Measurements from ENCODE around the gene ADARB2. TPM values are rescaled to one million over a fixed set of nuclear protein-coding genes. Genes with fewer than 3 reads are reported as not detected.

Gene ADARB2
- total RNA-seq, 1 donor from 2014 or later, result under 0.01 TPM

GRCh38 chr10:1278306-1278705 is 459.0 kb downstream of the ADARB2 start:
- no peak overlapping the region for H3K4me3 ChIP-seq (ENCODE audit: low read length in 3 of 3)
- H3K4me1 ChIP-seq (ENCODE audit: control insufficient read depth in 3 of 3, insufficient read depth in 3 of 3, low read length in 3 of 3), result no peaks in the 10 kb centered on the region
- H3K9ac ChIP-seq (ENCODE audit: low read depth in 1 of 3, low read length in 3 of 3), result no peak overlapping the region
- H3K27me3 ChIP-seq (ENCODE audit: control insufficient read depth in 3 of 3, insufficient read depth in 3 of 3, low read length in 3 of 3), result peaks cover 0 to 16% (median 2%) of the 10 kb centered on the region in 3 donors
- H3K9me3 ChIP-seq (ENCODE audit: control insufficient read depth in 3 of 3, low read length in 3 of 3), result no peaks in the 10 kb centered on the region
- no peak overlapping the region for H3K27ac ChIP-seq (ENCODE audit: low read depth, low read length)
- H3K36me3 ChIP-seq (ENCODE audit: control insufficient read depth in 3 of 3, insufficient read depth in 3 of 3, low read length in 3 of 3), result no peaks in the 10 kb centered on the region

GRCh38 chr10:1274701-1275544 is 462.4 kb downstream of the ADARB2 start:
- Histone ChIP-seq H3K4me3 (ENCODE audit: low read length in 3 of 3) (no peak overlapping the region), H3K27me3 (ENCODE audit: control insufficient read depth in 3 of 3, insufficient read depth in 3 of 3, low read length in 3 of 3) (peaks cover 0 to 5% (median 0%) of the 10 kb centered on the region in 3 donors), H3K4me1 (ENCODE audit: control insufficient read depth in 3 of 3, insufficient read depth in 3 of 3, low read length in 3 of 3) (no peaks in the 10 kb centered on the region), H3K27ac (ENCODE audit: low read depth, low read length) (no peak overlapping the region), H3K9ac (ENCODE audit: low read depth in 1 of 3, low read length in 3 of 3) (no peak overlapping the region), H3K9me3 (ENCODE audit: control insufficient read depth in 3 of 3, low read length in 3 of 3) (no peaks in the 10 kb centered on the region), H3K36me3 (ENCODE audit: control insufficient read depth in 3 of 3, insufficient read depth in 3 of 3, low read length in 3 of 3) (no peaks in the 10 kb centered on the region)

DNA sequence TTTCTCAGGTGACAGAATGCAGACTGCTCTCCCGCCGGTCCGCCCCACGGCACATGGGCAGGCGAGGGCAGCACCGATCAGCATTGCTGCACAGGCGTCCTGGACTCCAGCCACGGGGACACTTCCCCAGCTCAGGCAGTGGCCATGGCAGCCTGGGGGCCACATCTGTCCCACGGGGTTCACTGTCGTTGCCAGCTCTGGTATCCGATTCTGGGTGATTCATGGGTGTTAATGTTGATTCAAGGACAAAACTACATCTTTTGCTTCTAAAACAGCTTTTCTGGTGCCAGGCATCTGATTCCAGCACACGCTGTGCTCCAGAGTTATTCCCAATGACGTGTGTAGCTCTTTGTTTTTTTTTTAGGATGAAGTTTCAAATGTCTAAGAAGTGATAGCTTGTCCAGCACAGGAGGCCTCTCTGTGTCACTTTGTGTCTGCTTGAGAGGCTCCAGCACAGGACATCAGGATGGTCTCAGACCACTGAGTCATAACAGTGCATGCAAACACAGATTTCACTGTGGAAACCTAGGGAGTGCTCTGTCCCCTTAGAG is 463.1 kb downstream of the ADARB2 start:
- Histone ChIP-seq H3K4me1 (ENCODE audit: control insufficient read depth in 3 of 3, insufficient read depth in 3 of 3, low read length in 3 of 3) (no peaks in the 10 kb centered on the region), H3K36me3 (ENCODE audit: control insufficient read depth in 3 of 3, insufficient read depth in 3 of 3, low read length in 3 of 3) (no peaks in the 10 kb centered on the region), H3K4me3 (ENCODE audit: low read length in 3 of 3) (no peak overlapping the region), H3K9me3 (ENCODE audit: control insufficient read depth in 3 of 3, low read length in 3 of 3) (no peaks in the 10 kb centered on the region), H3K27ac (ENCODE audit: low read depth, low read length) (no peak overlapping the region), H3K9ac (ENCODE audit: low read depth in 1 of 3, low read length in 3 of 3) (no peak overlapping the region), H3K27me3 (ENCODE audit: control insufficient read depth in 3 of 3, insufficient read depth in 3 of 3, low read length in 3 of 3) (peaks cover 0 to 5% (median 0%) of the 10 kb centered on the region in 3 donors)

- H3K9ac ChIP-seq (ENCODE audit: low read depth in 1 of 3, low read length in 3 of 3), result no peak overlapping the region
- no peaks in the 10 kb centered on the region for H3K4me1 ChIP-seq (ENCODE audit: control insufficient read depth in 3 of 3, insufficient read depth in 3 of 3, low read length in 3 of 3)
- peaks cover 0 to 4% (median 0%) of the 10 kb centered on the region in 3 donors for H3K27me3 ChIP-seq (ENCODE audit: control insufficient read depth in 3 of 3, insufficient read depth in 3 of 3, low read length in 3 of 3)
- H3K9me3 ChIP-seq (ENCODE audit: control insufficient read depth in 3 of 3, low read length in 3 of 3), result no peaks in the 10 kb centered on the region
- no peak overlapping the region for H3K27ac ChIP-seq (ENCODE audit: low read depth, low read length)
- no peaks in the 10 kb centered on the region for H3K36me3 ChIP-seq (ENCODE audit: control insufficient read depth in 3 of 3, insufficient read depth in 3 of 3, low read length in 3 of 3)
- H3K4me3 ChIP-seq (ENCODE audit: low read length in 3 of 3), result no peak overlapping the region
Observed at GRCh38 chr10:1273372-1274105, 463.8 kb downstream of the ADARB2 start.

DNA sequence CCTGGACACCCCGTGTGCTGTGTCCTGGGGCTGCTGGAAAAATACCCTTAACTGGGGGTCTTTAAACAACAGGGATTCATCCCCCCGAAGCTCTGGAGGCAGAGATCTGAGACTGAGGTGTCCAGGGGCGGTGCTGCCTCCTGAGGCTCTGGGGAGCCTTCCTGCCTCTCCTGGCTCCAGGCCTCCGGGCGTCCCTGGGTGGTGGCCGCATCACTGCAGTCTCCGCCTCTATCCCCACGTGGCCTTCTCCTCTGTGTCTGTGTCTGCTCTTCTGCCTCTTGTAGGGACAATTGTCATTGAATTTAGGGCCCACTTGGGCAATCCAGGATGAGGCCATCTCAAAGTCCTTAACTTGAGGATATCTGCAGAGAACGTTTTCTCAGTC is 464.6 kb downstream of the ADARB2 start:
- no peaks in the 10 kb centered on the region for H3K4me1 ChIP-seq (ENCODE audit: control insufficient read depth in 3 of 3, insufficient read depth in 3 of 3, low read length in 3 of 3)

GRCh38 chr10:1272079-1272776 is 465.1 kb downstream of the ADARB2 start:
- Histone ChIP-seq H3K4me3 (ENCODE audit: low read length in 3 of 3) (no peak overlapping the region), H3K9me3 (ENCODE audit: control insufficient read depth in 3 of 3, low read length in 3 of 3) (no peaks in the 10 kb centered on the region), H3K4me1 (ENCODE audit: control insufficient read depth in 3 of 3, insufficient read depth in 3 of 3, low read length in 3 of 3) (no peaks in the 10 kb centered on the region), H3K36me3 (ENCODE audit: control insufficient read depth in 3 of 3, insufficient read depth in 3 of 3, low read length in 3 of 3) (no peaks in the 10 kb centered on the region), H3K9ac (ENCODE audit: low read depth in 1 of 3, low read length in 3 of 3) (no peak overlapping the region), H3K27ac (ENCODE audit: low read depth, low read length) (no peak overlapping the region), H3K27me3 (ENCODE audit: control insufficient read depth in 3 of 3, insufficient read depth in 3 of 3, low read length in 3 of 3) (peaks cover 0 to 3% (median 0%) of the 10 kb centered on the region in 3 donors)

More for the DNA sequence above, 464.6 kb downstream of the ADARB2 start:
- no peak overlapping the region for H3K27ac ChIP-seq (ENCODE audit: low read depth, low read length)
- H3K9me3 ChIP-seq (ENCODE audit: control insufficient read depth in 3 of 3, low read length in 3 of 3), result no peaks in the 10 kb centered on the region
- no peak overlapping the region for H3K4me3 ChIP-seq (ENCODE audit: low read length in 3 of 3)
- H3K9ac ChIP-seq (ENCODE audit: low read depth in 1 of 3, low read length in 3 of 3), result no peak overlapping the region
- no peaks in the 10 kb centered on the region for H3K36me3 ChIP-seq (ENCODE audit: control insufficient read depth in 3 of 3, insufficient read depth in 3 of 3, low read length in 3 of 3)
- H3K27me3 ChIP-seq (ENCODE audit: control insufficient read depth in 3 of 3, insufficient read depth in 3 of 3, low read length in 3 of 3), result peaks cover 0 to 3% (median 0%) of the 10 kb centered on the region in 3 donors

DNA sequence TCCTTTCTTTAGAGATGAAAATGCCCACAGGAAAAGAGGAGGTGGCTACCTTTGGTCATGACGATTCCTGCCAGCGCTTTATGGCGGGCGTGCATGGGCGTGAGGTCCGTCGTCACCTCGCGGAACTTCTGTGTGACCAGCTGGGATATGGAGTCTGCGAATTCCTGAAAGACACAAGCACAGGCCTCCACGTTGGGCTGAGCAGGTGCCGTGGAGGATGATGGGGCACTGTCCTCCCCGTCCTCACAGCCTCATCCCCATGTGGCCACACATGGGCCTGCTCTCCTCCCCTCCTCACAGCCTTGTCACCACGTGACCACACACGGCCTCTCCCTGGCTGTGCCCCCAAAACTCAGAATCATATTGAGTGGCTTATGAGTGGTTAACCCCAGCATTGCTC is 466.4 kb downstream of the ADARB2 start:
- no peak overlapping the region for H3K27ac ChIP-seq (ENCODE audit: low read depth, low read length)
- H3K36me3 ChIP-seq (ENCODE audit: control insufficient read depth in 3 of 3, insufficient read depth in 3 of 3, low read length in 3 of 3), result no peaks in the 10 kb centered on the region
- no peaks in the 10 kb centered on the region for H3K4me1 ChIP-seq (ENCODE audit: control insufficient read depth in 3 of 3, insufficient read depth in 3 of 3, low read length in 3 of 3)
- H3K9ac ChIP-seq (ENCODE audit: low read depth in 1 of 3, low read length in 3 of 3), result no peak overlapping the region
- no peaks in the 10 kb centered on the region for H3K9me3 ChIP-seq (ENCODE audit: control insufficient read depth in 3 of 3, low read length in 3 of 3)
- peaks cover 0 to 9% (median 0%) of the 10 kb centered on the region in 3 donors for H3K27me3 ChIP-seq (ENCODE audit: control insufficient read depth in 3 of 3, insufficient read depth in 3 of 3, low read length in 3 of 3)
- no peak overlapping the region for H3K4me3 ChIP-seq (ENCODE audit: low read length in 3 of 3)

GRCh38 chr10:1270490-1270889 is 466.8 kb downstream of the ADARB2 start:
- no peaks in the 10 kb centered on the region for H3K4me1 ChIP-seq (ENCODE audit: control insufficient read depth in 3 of 3, insufficient read depth in 3 of 3, low read length in 3 of 3)

DNA sequence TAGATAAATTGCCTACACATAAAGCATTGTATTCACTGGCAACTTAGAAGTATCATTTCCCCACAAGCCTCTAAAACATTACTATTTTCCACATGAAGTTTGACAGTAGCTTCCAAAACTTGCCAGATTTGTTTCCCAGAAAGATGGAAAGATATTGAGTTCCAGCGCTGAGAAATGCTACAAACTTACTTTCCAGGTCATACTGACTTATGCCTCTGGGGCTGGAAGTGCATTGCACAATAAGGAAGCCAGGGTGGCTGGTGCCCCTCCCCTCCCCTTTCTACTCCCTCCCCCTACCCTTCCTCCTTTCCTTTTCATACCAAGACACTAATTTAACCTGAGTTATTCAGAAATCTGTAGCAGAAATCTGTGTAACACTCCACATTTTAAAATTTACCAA is 468.5 kb downstream of the ADARB2 start:
- Histone ChIP-seq H3K36me3 (ENCODE audit: control insufficient read depth in 3 of 3, insufficient read depth in 3 of 3, low read length in 3 of 3) (no peaks in the 10 kb centered on the region), H3K27me3 (ENCODE audit: control insufficient read depth in 3 of 3, insufficient read depth in 3 of 3, low read length in 3 of 3) (peaks cover 0 to 6% (median 0%) of the 10 kb centered on the region in 3 donors), H3K9me3 (ENCODE audit: control insufficient read depth in 3 of 3, low read length in 3 of 3) (no peaks in the 10 kb centered on the region), H3K27ac (ENCODE audit: low read depth, low read length) (no peak overlapping the region), H3K9ac (ENCODE audit: low read depth in 1 of 3, low read length in 3 of 3) (no peak overlapping the region), H3K4me1 (ENCODE audit: control insufficient read depth in 3 of 3, insufficient read depth in 3 of 3, low read length in 3 of 3) (no peaks in the 10 kb centered on the region), H3K4me3 (ENCODE audit: low read length in 3 of 3) (no peak overlapping the region)

More at GRCh38 chr10:1270490-1270889, 466.8 kb downstream of the ADARB2 start:
- H3K27ac ChIP-seq (ENCODE audit: low read depth, low read length), result no peak overlapping the region
- no peak overlapping the region for H3K9ac ChIP-seq (ENCODE audit: low read depth in 1 of 3, low read length in 3 of 3)
- H3K36me3 ChIP-seq (ENCODE audit: control insufficient read depth in 3 of 3, insufficient read depth in 3 of 3, low read length in 3 of 3), result no peaks in the 10 kb centered on the region
- H3K9me3 ChIP-seq (ENCODE audit: control insufficient read depth in 3 of 3, low read length in 3 of 3), result no peaks in the 10 kb centered on the region
- no peak overlapping the region for H3K4me3 ChIP-seq (ENCODE audit: low read length in 3 of 3)
- H3K27me3 ChIP-seq (ENCODE audit: control insufficient read depth in 3 of 3, insufficient read depth in 3 of 3, low read length in 3 of 3), result peaks cover 0 to 9% (median 0%) of the 10 kb centered on the region in 3 donors

Data from skeletal muscle tissue (tissue), 4 donors.